AG04449 (cell line): ENCODE data around the gene CSKMT.

Experiments used
- CTCF ChIA-PET: fragments of 350-600 bp; formaldehyde crosslinking; extraction: SDS; loops from one replicate; lab custom pipeline; 2021; ENCODE audit warnings: antibody characterized with exemption; lab: Yijun Ruan, JAX
- POLR2A ChIA-PET: fragments of 400-600, 350-600 bp; formaldehyde crosslinking; extraction: SDS; loops from one replicate; lab custom pipeline; 2020; ENCODE audit warnings: antibody characterized with exemption, inconsistent platforms; lab: Yijun Ruan, JAX
- DNase-seq: peaks from one replicate; pipeline ENCODE4 v3.0.0-alpha.2; 2010; ENCODE audit warnings: low read depth, low spot score
- H3K4me3 ChIP-seq: 2 replicates; pipeline ENCODE4 v1.5.1; 2011; ENCODE audit warnings: low read depth, mild to moderate bottlenecking, control low read depth, low read length
- TF ChIP-seq, protein P1 (sequence below): IDR thresholded peaks from one replicate; pipeline ENCODE4 v1.5.1; 2011; ENCODE audit warnings: mild to moderate bottlenecking, moderate library complexity, low read length, control low read depth, inconsistent platforms; ENCODE audit not compliant: insufficient read depth; ENCODE audit errors: missing control alignments

CSKMT gene

DNA sequence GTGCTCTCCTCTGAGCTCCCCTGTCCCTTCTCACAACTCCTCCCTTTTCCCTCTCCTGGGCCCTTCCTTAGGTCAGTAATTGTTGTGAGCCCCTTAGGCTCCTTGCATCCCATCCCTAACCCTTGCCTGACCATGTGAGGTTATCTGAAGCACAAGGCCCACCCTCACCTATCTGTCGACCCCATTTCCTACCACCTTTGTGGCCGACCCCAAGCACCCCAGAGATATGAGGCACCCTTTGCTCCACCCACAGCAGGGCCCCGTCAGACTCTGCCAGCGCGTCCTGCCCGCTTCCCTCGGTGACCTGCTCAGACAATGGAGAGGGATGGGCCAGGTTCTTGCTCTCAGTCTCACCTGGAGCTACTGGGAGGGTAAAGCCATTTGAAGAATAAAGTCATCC is 43.7 kb downstream of the CSKMT start:
- DNase-seq = no peak
- ChIA-PET POLR2A (interaction anchor here (1.0 to 4.5 kb wide), 6 partner anchors 16 to 308 kb away, joined by 3 to 24 read pairs (median 5); partner anchors contain the start of genes C11orf98, CSKMT, HNRNPUL2 and LRRN4CL), CTCF (interaction anchor here (1.1 to 11.2 kb wide), 5 partner anchors 8 to 37 kb away, joined by 3 to 152 read pairs (median 3); partner anchors contain the start of gene LRRN4CL)
- TF ChIP-seq, protein P1, sequence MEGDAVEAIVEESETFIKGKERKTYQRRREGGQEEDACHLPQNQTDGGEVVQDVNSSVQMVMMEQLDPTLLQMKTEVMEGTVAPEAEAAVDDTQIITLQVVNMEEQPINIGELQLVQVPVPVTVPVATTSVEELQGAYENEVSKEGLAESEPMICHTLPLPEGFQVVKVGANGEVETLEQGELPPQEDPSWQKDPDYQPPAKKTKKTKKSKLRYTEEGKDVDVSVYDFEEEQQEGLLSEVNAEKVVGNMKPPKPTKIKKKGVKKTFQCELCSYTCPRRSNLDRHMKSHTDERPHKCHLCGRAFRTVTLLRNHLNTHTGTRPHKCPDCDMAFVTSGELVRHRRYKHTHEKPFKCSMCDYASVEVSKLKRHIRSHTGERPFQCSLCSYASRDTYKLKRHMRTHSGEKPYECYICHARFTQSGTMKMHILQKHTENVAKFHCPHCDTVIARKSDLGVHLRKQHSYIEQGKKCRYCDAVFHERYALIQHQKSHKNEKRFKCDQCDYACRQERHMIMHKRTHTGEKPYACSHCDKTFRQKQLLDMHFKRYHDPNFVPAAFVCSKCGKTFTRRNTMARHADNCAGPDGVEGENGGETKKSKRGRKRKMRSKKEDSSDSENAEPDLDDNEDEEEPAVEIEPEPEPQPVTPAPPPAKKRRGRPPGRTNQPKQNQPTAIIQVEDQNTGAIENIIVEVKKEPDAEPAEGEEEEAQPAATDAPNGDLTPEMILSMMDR = no peak
- H3K4me3 ChIP-seq = peak overlapping the region; percentile 62

DNA sequence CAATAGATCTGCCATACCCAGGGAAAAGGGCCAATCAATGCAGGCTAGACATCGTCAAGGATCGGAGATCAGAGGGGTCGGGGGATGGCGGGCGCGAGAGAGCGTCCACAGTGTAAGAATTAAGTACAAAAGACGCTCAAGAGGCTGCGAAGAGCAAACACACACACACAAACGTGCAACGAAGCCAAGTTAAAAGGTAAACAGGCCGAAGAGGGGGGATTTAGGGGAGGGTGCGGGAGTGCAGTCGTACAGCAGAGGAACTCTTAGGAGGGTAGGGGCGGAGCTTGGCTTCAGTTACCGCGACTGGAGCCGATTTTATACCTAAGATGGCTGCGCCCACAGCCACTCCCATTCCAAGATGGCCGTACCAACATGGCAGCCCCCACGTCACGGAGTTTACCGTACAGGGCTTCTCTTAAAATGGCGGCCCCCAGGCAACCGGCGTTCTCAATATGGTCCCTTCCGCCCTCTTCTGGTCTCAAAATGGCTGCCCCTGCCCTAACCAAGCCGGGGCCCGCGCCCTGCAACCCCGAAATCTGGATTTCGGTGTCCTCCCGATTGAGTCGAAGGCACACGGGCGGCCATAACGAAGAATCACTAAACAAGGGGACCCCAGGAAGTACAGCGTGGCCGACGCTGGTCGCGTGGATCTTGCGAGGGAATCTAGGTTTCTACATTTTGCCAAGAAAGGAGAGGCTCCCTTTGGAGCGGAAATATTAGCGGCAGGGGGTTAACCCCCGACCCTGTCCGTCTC is 44.3 kb downstream of the CSKMT start:
- TF ChIP-seq, protein P1 = no peak
- POLR2A ChIA-PET = interaction anchor here (1.0 to 4.5 kb wide), 7 partner anchors 18 to 309 kb away, joined by 3 to 24 read pairs (median 4); partner anchors contain the start of genes C11orf98, CSKMT, HNRNPUL2 and LRRN4CL
- peak; percentile 76 for DNase-seq
- CTCF ChIA-PET = interaction anchor here (1.1 to 11.2 kb wide), 4 partner anchors 10 to 36 kb away, joined by 3 to 152 read pairs (median 4); partner anchors contain the start of gene LRRN4CL
- H3K4me3 ChIP-seq = peak overlapping the region; percentile 62

DNA sequence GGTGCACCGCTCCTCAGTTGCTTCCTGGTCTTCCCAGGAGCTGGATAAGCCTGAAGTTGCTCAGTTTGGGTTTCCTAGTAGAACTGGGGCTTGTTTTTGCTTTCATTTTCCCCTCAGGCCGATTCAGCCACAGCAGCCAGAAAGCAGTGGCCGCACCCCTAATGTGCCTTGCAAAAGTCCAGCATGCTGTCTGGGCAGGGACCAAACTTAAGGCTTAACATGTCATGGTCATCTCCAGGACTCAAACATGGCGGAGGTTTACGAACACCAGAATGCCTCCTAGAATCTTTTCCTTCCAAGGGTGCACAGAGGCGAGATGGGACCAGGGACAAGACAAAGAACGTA is 44.9 kb downstream of the CSKMT start:
- ChIA-PET CTCF (interaction anchor here (1.1 to 11.2 kb wide), 3 partner anchors 9 to 29 kb away, joined by 3 to 152 read pairs (median 4); partner anchors contain the start of gene LRRN4CL), POLR2A (interaction anchor here (1.0 to 4.5 kb wide), 5 partner anchors 17 to 131 kb away, joined by 3 to 24 read pairs (median 4); partner anchors contain the start of genes C11orf98, CSKMT, HNRNPUL2 and ZBTB3)
- TF ChIP-seq, protein P1 = no peak
- DNase-seq = no peak
- H3K4me3 ChIP-seq = peak overlapping the region; percentile 51

DNA sequence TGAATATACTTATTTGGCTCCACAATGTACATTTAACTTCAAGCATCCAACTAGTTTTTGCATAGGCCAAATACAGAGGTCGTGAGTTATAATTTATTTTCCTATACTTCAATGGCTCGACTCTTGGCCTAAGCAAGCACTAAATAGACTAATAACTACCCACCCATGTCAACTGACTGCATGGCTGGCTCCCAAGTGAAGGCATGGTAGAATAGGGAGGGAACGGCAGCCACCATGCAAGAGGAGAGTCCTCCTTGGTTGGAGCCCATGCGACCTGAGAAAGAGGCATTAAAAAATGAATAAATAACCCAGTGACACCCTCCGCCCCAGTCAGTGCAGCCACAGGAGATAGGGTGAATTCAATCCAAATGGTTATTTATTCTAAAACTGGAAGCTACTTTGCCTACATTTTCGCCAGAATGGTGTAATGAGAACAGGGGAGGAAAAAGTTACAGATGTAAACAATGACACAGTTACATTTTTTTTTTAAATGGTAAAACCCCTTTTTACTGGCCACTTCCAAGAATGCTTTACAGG is 47.2 kb downstream of the CSKMT start:
- ChIA-PET CTCF (no interaction called here), POLR2A (no interaction called here)
- TF ChIP-seq, protein P1 = no peak
- no peak for DNase-seq
- no peak overlapping the region for H3K4me3 ChIP-seq

DNA sequence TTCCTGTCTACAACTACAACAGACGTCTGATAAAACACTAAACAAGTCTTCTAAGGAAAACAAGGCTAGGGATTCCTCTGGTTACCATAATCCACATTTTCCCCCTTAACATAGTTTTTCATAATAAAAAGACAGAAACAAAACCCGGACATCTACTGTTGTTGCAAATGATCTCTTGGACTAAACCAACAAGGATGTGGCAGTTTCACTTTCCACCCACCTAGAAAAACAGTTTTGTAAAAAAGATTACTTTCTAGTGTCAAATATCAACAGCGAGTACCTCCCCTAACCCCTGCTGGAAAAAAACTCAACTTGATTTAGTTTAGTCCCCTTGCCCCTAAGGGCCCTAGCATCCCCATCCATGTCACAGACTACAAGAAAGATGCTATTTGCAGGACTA is 47.7 kb downstream of the CSKMT start:
- POLR2A ChIA-PET = no interaction called here
- no peak overlapping the region for H3K4me3 ChIP-seq
- TF ChIP-seq, protein P1 = no peak
- DNase-seq = no peak
- CTCF ChIA-PET = no interaction called here

DNA sequence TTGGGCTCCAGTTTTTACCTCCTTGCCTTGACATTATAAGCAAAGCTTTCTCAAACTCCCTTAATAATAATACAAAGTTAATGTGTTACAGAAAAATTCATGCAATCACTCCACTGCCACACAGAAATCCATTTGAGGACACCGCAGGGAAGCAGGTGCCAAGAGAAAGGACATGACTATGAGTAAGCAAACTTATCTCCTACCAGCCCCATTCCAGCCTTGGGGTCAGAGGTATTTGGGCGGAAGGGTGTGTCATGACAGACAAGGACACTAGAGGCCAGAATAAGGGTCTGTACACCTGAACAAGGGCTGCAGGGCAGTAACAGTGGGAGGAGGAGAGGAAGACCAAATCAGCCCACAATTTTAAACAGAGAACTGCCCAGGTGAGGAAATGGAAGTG is 48.2 kb downstream of the CSKMT start:
- DNase-seq = no peak
- no peak overlapping the region for H3K4me3 ChIP-seq
- ChIA-PET CTCF (no interaction called here), POLR2A (no interaction called here)
- TF ChIP-seq, protein P1 = no peak
